Adipose tissue (tissue), 3 donors: Measurements from ENCODE around the gene PCMT1. TPM values are rescaled to one million over a fixed set of nuclear protein-coding genes. Genes with fewer than 3 reads are reported as not detected.

Source experiments
- polyA plus RNA-seq, 3 donors: library from polyadenylated mRNA; stranded (reverse); fragments of 200-250 nt; gene quantifications; one replicate each; pipeline ENCODE4 v1.2.3, GENCODE V29; 2013
- donor health status: healthy with polysubstance abuse.
- donor health status: Bipolar disorder and iron deficiency.
- donor health status: healthy.

PCMT1 gene
- polyA plus RNA-seq, 3 donors, result 42.1 to 83.1 (median 45.9) TPM

Other genes starting within 250 kb of the PCMT1 start
- gene PPIL4, start 203.7 kb upstream of the PCMT1 start, polyA plus RNA-seq, result 10 to 100 TPM in 2 of 3 donors, 1 to 10 TPM in 1; 6.7 to 28.6 (median 13.6) TPM
- 10 to 100 TPM; 22.1 to 49.6 (median 40.2) TPM for gene GINM1, start 183.4 kb upstream of the PCMT1 start, polyA plus RNA-seq
- gene KATNA1, start 101.0 kb upstream of the PCMT1 start, polyA plus RNA-seq, result 10 to 100 TPM in 2 of 3 donors, 1 to 10 TPM in 1; 6.5 to 16.9 (median 10.9) TPM
- gene LATS1, start 31.6 kb upstream of the PCMT1 start, polyA plus RNA-seq, result 1 to 10 TPM; 3.1 to 7.0 (median 6.3) TPM
- gene NUP43, start 3.2 kb upstream of the PCMT1 start, polyA plus RNA-seq, result 1 to 10 TPM; 5.0 to 7.0 (median 7.0) TPM
- gene LRP11, start 114.6 kb downstream of the PCMT1 start, polyA plus RNA-seq, result 10 to 100 TPM in 2 of 3 donors, 1 to 10 TPM in 1; 2.2 to 11.6 (median 10.7) TPM
- gene RAET1E, start 148.4 kb downstream of the PCMT1 start, polyA plus RNA-seq, result under 1 TPM; 0.06 to 0.56 (median 0.43) TPM
- 1 to 10 TPM in 1 of 3 donors, under 1 TPM in 1, not detected in 1; 0.16 to 1.2 TPM for gene RAET1G, start 173.4 kb downstream of the PCMT1 start, polyA plus RNA-seq
- 1 to 10 TPM in 1 of 3 donors, under 1 TPM in 1, not detected in 1; 0.36 to 1.6 TPM for gene ULBP2, start 192.3 kb downstream of the PCMT1 start, polyA plus RNA-seq
- under 1 TPM; 0.03 to 0.22 (median 0.16) TPM for gene ULBP1, start 214.2 kb downstream of the PCMT1 start, polyA plus RNA-seq